GM19467 (cell line): Measurements from ENCODE around the gene GGTLC1.

Source experiments
- ATAC-seq: cut with Tn5 transposase; IDR thresholded peaks from one replicate; pipeline ENCODE4 v1.9.1; 2021; ENCODE audit warnings: mild to moderate bottlenecking, moderate library complexity; ENCODE audit not compliant: unreplicated experiment

Gene GGTLC1

DNA sequence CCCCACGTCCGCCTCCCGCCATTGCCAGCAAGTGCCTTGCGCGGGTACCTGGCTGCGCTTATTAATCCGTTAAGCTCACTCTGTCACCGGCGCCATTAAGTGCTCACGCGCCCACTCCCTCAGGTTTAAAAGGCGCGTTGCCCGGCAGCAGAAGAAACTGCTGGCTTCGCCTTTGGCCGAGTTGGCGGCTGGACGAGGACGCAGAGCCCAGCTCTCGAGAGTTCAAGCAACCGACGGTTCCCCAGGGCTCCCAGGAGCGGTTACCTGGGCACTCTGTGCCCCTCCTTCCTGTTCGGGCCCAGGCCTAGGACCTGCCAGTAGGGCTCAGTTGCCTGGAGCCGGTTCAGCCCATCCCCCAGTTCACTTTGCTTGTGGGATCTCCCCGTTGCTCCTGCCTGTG lies at the start of gene GGTLC1:
TSS of gene GGTLC1 (minus strand) at position 219 of the 400 bp plus-strand sequence. CDS start 2,168 bp downstream, outside the sequence.
- no peak for ATAC-seq

DNA sequence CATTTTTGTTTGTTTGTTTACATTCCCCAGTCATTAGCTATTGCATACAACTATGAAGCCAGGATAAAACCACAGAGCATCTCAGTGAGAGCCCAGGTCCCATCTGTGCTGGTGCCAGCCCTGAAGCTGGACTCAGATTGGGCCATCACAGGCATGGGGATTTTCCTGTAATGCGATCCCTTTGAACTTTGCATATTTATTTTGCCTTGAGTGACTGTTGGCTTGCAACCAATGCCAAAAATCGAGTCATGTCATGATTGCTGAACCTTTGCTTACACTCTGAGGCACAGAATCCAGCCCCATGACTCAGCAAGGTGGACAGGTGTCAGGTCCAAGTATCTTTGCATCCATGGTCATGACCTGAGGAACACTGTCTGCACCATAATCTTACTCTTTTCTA lies 46.2 kb upstream of the GGTLC1 start:
- ATAC-seq = no peak

- no peak for ATAC-seq
Observed at GRCh38 chr20:24033565-24033964, 45.0 kb upstream of the GGTLC1 start.

GRCh38 chr20:24033151-24033550 lies 44.6 kb upstream of the GGTLC1 start:
- no peak for ATAC-seq

DNA sequence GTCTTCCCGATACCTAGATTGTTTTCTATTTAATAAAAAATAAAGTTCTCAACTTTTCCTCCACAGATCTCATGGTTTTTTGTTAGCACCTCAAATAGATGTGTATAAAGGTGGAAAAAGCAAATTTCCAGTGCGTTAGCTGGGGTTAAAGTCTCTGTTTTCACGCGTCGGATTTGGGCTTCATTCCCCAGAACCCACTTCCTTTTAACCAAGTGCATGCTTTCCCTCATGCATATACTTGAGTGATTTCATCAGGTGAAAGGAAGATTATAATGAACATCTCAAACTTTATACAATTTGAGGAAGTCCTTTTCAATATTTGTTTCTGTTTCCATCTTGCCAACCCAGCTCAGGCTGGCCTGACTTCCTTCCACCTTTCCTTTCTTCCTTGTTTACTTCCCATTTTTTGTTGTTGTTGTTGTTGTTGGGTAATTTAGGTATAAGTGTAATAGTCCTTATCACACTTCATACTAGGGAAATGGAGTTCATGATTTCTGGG lies 43.9 kb upstream of the GGTLC1 start:
- no peak for ATAC-seq

DNA sequence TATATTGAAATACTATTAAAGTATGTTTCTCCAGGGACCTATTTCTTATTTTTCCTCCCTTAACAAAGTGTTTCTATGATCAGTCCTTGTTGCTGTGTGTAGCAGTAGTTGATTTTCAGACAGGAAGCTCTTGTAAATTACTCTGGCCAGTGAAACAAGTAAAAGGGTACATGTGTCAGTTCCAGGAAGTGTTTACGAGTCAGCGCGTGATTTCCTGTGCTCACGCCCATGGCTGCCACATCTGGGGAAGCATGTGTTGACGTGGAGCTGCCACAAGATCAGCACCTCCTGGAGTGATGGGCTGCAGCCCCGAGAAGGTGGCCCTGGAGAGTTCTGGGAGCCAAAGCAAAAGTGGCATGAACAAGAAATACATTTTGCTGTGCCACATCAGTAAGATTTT lies 38.6 kb upstream of the GGTLC1 start:
- no peak for ATAC-seq

GRCh38 chr20:24022621-24023180 lies 34.1 kb upstream of the GGTLC1 start:
- no peak for ATAC-seq

DNA sequence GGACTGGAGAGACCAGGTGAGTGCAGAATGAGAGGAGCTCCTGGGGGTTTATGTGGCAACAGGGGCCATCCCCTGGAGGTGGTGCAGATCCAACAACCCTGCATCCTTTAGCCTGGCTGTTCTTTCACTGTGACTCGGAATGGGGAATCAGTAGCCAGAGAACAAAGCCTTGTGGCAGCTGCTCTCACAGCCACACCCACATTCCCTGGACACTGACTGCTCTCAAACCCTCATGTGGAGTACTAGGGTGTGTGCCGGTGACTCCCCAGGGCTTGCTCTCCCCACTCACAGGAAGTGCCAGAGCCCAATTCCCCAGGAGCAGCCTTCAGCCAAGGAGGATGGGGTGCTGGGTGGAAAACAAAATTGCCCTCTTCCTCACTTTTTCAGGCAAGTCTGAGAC lies 30.2 kb upstream of the GGTLC1 start:
- ATAC-seq = no peak

- ATAC-seq = no peak
Observed at GRCh38 chr20:24017458-24017755, 28.8 kb upstream of the GGTLC1 start.

- ATAC-seq = no peak
Observed at GRCh38 chr20:24016607-24017457, 28.3 kb upstream of the GGTLC1 start.

DNA sequence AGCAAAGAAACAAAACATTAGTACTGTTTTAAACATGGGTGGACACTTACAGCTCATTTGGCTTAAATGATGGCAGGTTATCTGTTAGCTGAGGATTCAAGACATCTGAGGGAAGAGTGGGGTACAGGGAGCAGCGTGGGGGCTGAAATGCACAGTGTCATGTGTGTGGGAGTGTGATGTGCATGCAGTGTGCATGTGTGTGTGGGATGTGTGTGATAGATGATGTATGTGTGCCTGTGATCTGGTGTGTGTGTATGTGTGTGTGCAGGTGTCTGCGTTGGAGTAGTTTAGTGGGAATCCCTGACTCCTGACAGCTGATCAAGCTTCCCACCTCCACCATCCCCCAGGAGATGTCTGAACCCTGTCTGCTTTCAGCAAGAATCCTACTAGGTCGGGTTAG lies 25.4 kb upstream of the GGTLC1 start:
- ATAC-seq = no peak

GRCh38 chr20:24011282-24011681 lies 22.7 kb upstream of the GGTLC1 start:
- no peak for ATAC-seq

DNA sequence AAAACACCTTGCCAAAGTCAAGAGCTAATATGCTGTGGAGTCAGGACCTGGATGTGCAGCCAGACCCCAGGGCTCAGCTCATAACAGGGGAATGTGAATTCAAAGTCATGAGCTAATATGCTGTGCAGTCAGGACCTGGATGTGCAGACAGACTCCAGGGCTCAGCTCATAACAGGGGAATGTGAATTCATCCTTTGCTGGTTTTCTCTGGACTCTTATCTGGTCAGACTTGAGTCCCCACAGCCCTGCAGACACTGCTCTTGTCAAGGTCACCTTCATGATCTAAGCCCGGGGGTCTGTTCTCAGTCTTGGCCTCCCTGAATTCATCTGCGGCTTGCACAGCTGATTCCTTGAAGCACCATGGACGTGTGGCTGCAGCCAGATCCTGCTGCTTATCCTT lies 19.2 kb upstream of the GGTLC1 start:
- no peak for ATAC-seq

DNA sequence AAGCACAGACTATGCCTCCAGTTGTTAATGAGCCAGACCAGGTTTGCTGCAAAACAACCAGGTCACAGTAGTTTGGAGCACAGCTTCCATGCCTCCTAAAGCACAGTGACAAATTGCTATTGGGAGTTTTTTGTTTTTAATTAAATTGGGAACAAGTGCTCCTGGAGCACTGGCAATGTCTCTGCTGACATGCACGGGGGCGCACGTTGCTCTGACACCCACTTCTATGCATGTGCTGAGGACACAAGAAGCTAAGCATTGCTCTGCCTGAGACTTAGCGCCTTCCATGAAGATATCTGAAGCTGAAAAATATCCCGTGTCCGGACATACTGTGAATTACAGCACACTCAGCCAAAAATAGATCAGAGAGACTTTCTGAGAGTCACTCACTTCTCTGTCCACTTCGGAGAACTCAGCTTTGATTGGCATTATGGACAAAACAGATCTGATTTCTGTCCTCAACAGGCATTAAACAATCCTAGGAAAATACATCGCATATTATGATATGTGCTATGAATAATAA lies 18.6 kb upstream of the GGTLC1 start:
- ATAC-seq = no peak

GRCh38 chr20:24006626-24007025 lies 18.0 kb upstream of the GGTLC1 start:
- ATAC-seq = no peak

DNA sequence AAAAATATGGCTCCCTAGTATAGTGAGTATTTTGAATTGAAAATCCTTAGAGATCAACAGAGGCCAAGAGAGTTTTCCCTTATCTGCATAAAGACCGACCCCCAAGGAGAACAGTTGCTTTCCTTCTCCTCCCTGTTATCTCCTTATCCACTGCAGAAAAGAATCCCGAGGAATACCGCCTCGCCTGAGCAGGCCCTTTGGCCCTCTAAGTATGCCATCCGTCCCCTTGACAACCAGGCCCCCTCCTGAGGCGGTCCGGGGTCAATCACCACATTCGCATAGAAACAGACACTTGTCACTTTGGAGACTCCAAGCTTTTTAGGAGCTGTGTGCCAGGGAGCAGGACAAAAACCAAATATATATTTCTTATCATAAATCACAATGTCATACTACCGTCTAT lies 15.9 kb upstream of the GGTLC1 start:
- no peak for ATAC-seq

GRCh38 chr20:24002896-24003295 lies 14.3 kb upstream of the GGTLC1 start:
- no peak for ATAC-seq

DNA sequence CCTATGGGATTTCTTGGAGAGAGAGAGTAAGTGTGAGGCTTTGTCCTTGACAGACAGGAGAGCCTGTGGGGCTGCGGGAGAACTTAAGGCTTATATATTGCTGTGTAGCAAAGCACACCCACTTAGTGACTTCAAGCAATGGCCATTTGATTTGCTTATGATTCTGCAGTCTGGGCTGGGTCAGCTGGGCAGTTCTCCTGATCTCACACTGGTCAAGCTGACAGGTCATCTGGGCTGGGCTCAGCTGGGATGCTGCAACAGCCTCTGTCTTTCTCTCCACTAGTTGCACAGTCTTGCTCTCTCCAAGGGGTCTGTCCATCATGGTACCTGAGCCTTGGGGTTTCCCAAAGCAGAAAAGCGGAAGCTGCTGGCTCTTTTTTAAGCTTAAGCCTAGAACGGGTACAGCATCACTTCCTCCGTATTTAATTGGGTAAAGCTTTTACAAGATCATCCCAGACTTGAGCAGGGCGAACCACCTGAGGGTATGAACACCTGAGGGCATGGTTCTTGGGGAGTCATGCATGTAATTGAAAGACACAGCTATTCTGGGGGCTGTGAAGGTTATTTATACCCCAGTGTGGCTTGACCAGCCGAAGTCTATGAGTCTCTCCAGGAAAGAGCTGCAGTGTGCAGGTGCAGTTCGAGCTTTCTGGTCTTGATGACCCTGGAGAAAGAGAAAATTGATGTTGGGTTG lies 13.3 kb upstream of the GGTLC1 start:
- no peak for ATAC-seq

- ATAC-seq = no peak
Observed at GRCh38 chr20:23998844-23999243, 10.3 kb upstream of the GGTLC1 start.

DNA sequence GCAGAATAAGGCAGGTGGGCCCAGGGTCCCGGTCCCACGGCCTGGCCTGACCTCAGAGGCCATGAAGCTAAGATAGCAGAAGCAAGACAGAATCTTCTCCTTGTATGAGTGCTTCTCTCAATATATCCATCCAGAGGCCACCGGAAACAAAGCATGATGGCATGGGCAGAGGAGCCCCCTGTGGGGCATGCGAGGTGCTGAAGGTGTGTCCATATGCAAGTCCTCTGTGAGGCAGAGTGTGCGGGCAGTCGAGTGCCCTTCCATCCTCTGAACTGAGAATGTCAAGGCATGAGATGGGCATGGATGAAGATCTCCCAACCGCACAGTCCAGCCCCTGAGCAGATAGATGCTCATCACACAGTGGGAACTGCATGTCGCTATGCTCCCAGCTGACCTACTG lies 9.8 kb upstream of the GGTLC1 start:
- ATAC-seq = no peak

DNA sequence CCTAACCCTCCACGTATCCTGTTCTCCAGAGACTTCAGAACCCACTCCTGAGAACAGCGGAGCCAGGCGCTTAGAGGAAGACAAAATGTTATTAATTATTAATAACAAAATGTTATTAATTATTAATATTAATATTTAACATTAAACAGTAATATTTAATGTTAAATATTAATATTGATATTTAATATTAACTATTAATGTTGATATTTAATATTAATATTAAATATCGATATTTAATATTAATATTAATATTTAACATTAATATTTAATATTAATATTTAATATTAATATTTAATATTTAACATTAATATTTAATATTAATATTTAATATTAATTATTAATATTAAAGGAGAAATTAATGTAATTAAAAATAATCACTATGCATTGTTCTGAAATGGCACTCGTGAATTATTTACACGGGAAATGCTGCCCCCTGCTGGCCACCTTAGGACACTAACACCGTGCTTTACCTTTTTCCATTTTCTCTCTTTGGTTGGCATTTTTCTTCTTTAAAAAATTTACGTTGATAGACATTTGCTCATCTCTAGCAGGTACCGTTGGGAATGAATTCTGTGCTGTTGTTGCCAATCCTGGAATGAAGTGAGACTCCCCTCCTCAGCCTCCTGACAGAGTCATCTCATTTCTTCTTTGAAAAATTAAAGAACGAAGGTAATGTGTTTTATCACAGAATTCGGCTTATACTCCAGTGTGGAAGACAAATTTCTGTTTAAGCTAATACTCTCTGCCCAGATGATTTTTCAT lies 7.5 kb upstream of the GGTLC1 start:
- ATAC-seq = no peak
